ENCODE results near the gene CDC25B. TPM values are rescaled to one million over a fixed set of nuclear protein-coding genes. Genes with fewer than 3 reads are reported as not detected.

CDC25B gene
- polyA plus RNA-seq, 3 donors from 2014 or later: 25.3 to 42.0 (median 29.0) TPM

DNA sequence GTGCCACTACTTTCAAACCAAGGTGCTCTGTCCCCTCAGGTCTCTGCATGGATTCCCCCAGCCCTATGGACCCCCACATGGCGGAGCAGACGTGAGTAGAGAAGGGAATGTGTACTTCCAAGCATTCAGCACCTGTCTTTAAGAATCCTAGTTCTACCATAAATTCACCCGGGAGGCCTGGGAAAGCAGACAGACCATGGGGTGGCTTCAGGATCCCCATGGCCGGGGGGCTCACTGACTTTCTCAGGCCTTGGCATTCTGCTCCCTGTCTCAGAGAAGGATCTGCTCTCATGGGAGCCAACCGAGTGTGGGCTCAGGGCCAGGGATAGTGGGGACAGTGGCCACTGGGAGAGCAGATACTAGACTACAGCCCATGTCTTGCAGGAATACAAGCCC, 2.3 kb downstream of the CDC25B start:
- Mint-ChIP-seq H3K9me3 (no peaks in the 10 kb centered on the region), H3K36me3 (peaks cover 15 to 43% (median 19%) of the 10 kb centered on the region in 3 donors), H3K4me3 (peak overlapping the region; percentile 85 to 97 (median 92)), H3K27me3 (ENCODE audit: low read depth in 3 of 3) (peaks cover 0 to 11% (median 3%) of the 10 kb centered on the region in 3 donors), H3K4me1 (peaks cover 60 to 63% of the 10 kb centered on the region in 2 donors), H3K27ac (peak overlapping the region; percentile 87 to 99 (median 96))
- no peak for DNase-seq

DNA sequence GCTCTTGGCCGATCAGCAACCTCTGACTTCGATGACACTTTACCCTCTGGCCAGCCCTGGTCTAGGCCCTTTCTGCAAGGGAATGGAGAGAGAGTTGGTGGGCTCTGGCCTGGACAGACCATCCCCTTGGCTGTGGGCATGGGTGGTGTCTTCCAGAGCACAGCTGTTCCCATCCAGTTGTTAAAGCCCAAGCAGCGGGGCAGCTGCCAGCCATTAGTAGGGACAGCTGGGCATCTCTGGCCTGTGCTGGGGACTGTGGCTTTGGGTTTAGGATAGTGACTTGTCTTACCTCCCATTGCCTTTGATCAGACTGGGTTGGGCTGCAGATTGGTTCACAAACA, 2.8 kb downstream of the CDC25B start:
- DNase-seq: no peak
- H3K4me1 Mint-ChIP-seq: peaks cover 63 to 68% of the 10 kb centered on the region in 2 donors
- peak overlapping the region; percentile 85 to 97 (median 92) for H3K4me3 Mint-ChIP-seq
- H3K27ac Mint-ChIP-seq: peak overlapping the region; percentile 87 to 99 (median 96)
- peaks cover 0 to 13% (median 3%) of the 10 kb centered on the region in 3 donors for H3K27me3 Mint-ChIP-seq (ENCODE audit: low read depth in 3 of 3)
- peaks cover 20 to 48% (median 23%) of the 10 kb centered on the region in 3 donors for H3K36me3 Mint-ChIP-seq
- H3K9me3 Mint-ChIP-seq: no peaks in the 10 kb centered on the region

- H3K9me3 Mint-ChIP-seq: no peaks in the 10 kb centered on the region
- H3K27me3 Mint-ChIP-seq (ENCODE audit: low read depth in 3 of 3): peaks cover 0 to 13% (median 3%) of the 10 kb centered on the region in 3 donors
- H3K4me3 Mint-ChIP-seq: peak overlapping the region in 3 of 5 donors; percentile 46 to 97 (median 60)
- H3K36me3 Mint-ChIP-seq: peaks cover 29 to 61% (median 34%) of the 10 kb centered on the region in 3 donors
- H3K4me1 Mint-ChIP-seq: peaks cover 66 to 73% of the 10 kb centered on the region in 2 donors
- peak overlapping the region; percentile 51 to 99 (median 74) for H3K27ac Mint-ChIP-seq
- no peak for DNase-seq
Observed at GRCh38 chr20:3800256-3800877, 4.3 kb downstream of the CDC25B start.

- no peaks in the 10 kb centered on the region for H3K9me3 Mint-ChIP-seq
- H3K27me3 Mint-ChIP-seq (ENCODE audit: low read depth in 3 of 3): peaks cover 0 to 9% (median 3%) of the 10 kb centered on the region in 3 donors
- peaks cover 33 to 66% (median 38%) of the 10 kb centered on the region in 3 donors for H3K36me3 Mint-ChIP-seq
- peaks cover 64 to 73% of the 10 kb centered on the region in 2 donors for H3K4me1 Mint-ChIP-seq
- H3K27ac Mint-ChIP-seq: peak overlapping the region in 3 of 6 donors; percentile 40 to 78 (median 59)
- no peak overlapping the region for H3K4me3 Mint-ChIP-seq
- no peak for DNase-seq
Observed at GRCh38 chr20:3800878-3801260, 4.8 kb downstream of the CDC25B start.

GRCh38 chr20:3801299-3801698, 5.2 kb downstream of the CDC25B start:
- Mint-ChIP-seq H3K4me1 (peaks cover 63 to 74% of the 10 kb centered on the region in 2 donors), H3K27me3 (ENCODE audit: low read depth in 3 of 3) (peaks cover 0 to 9% (median 3%) of the 10 kb centered on the region in 3 donors), H3K9me3 (no peaks in the 10 kb centered on the region), H3K4me3 (no peak overlapping the region), H3K36me3 (peaks cover 37 to 69% (median 38%) of the 10 kb centered on the region in 3 donors), H3K27ac (peak overlapping the region in 4 of 6 donors; percentile 34 to 78 (median 50))
- no peak for DNase-seq

- peaks cover 0 to 9% (median 3%) of the 10 kb centered on the region in 3 donors for H3K27me3 Mint-ChIP-seq (ENCODE audit: low read depth in 3 of 3)
- H3K4me1 Mint-ChIP-seq: peaks cover 60 to 75% of the 10 kb centered on the region in 2 donors
- H3K36me3 Mint-ChIP-seq: peaks cover 37 to 69% (median 38%) of the 10 kb centered on the region in 3 donors
- DNase-seq: no peak
- no peak overlapping the region for H3K4me3 Mint-ChIP-seq
- no peaks in the 10 kb centered on the region for H3K9me3 Mint-ChIP-seq
- peak overlapping the region in 1 of 6 donors; percentile 59 for H3K27ac Mint-ChIP-seq
Observed at GRCh38 chr20:3801846-3802245, 5.7 kb downstream of the CDC25B start.

- Mint-ChIP-seq H3K27ac (peak overlapping the region; percentile 46 to 87 (median 76)), H3K36me3 (peaks cover 37 to 67% (median 38%) of the 10 kb centered on the region in 3 donors), H3K4me1 (peaks cover 60 to 75% of the 10 kb centered on the region in 2 donors), H3K27me3 (ENCODE audit: low read depth in 3 of 3) (peaks cover 0 to 9% (median 3%) of the 10 kb centered on the region in 3 donors), H3K9me3 (no peaks in the 10 kb centered on the region), H3K4me3 (peak overlapping the region in 1 of 5 donors; percentile 18)
- no peak for DNase-seq
Observed at GRCh38 chr20:3802524-3803239, 6.6 kb downstream of the CDC25B start.

GRCh38 chr20:3803289-3803688, 7.2 kb downstream of the CDC25B start:
- no peak for DNase-seq
- H3K4me3 Mint-ChIP-seq: no peak overlapping the region
- H3K36me3 Mint-ChIP-seq: peaks cover 31 to 61% (median 35%) of the 10 kb centered on the region in 3 donors

DNA sequence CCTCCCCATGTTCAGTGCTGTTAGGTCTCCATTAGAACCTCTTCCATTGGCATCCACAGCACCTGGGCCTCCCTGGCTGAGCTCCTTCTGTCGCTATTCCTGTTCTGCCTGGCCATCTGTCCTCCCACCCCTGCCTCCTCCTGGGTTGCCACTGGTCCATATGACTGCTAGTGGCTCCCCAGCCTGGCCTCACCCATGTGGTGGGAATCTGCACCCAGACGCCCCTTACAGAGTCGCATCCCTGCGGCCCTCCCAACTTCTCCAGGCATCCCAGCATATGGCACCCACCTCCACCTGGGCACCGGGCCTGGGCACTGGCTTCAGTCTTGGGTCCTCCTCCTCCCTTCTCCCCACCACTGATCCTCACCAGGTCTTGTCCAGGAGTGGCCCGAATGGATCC, 7.7 kb downstream of the CDC25B start:
- Mint-ChIP-seq H3K4me3 (peak overlapping the region in 1 of 5 donors; percentile 21), H3K27ac (peak overlapping the region in 5 of 6 donors; percentile 58 to 82 (median 76)), H3K36me3 (peaks cover 31 to 58% (median 35%) of the 10 kb centered on the region in 3 donors), H3K4me1 (peaks cover 55 to 72% of the 10 kb centered on the region in 2 donors), H3K27me3 (ENCODE audit: low read depth in 3 of 3) (peaks cover 0 to 4% (median 1%) of the 10 kb centered on the region in 3 donors), H3K9me3 (no peaks in the 10 kb centered on the region)
- no peak for DNase-seq

More at GRCh38 chr20:3803289-3803688, 7.2 kb downstream of the CDC25B start:
- no peaks in the 10 kb centered on the region for H3K9me3 Mint-ChIP-seq
- peak overlapping the region in 5 of 6 donors; percentile 28 to 85 (median 72) for H3K27ac Mint-ChIP-seq
- peaks cover 0 to 5% (median 1%) of the 10 kb centered on the region in 3 donors for H3K27me3 Mint-ChIP-seq (ENCODE audit: low read depth in 3 of 3)
- H3K4me1 Mint-ChIP-seq: peaks cover 59 to 75% of the 10 kb centered on the region in 2 donors

- DNase-seq: no peak
- Mint-ChIP-seq H3K36me3 (peaks cover 31 to 55% (median 35%) of the 10 kb centered on the region in 3 donors), H3K4me1 (peaks cover 50 to 67% of the 10 kb centered on the region in 2 donors), H3K27ac (peak overlapping the region in 5 of 6 donors; percentile 58 to 82 (median 76)), H3K9me3 (no peaks in the 10 kb centered on the region), H3K4me3 (peak overlapping the region in 1 of 5 donors; percentile 21), H3K27me3 (ENCODE audit: low read depth in 3 of 3) (peaks cover 0 to 4% (median 1%) of the 10 kb centered on the region in 3 donors)
Observed at GRCh38 chr20:3804254-3804751, 8.2 kb downstream of the CDC25B start.

- peaks cover 0 to 2% (median 1%) of the 10 kb centered on the region in 3 donors for H3K27me3 Mint-ChIP-seq (ENCODE audit: low read depth in 3 of 3)
Observed at GRCh38 chr20:3804781-3805180, 8.7 kb downstream of the CDC25B start.

GRCh38 chr20:3808544-3808943, 12.4 kb downstream of the CDC25B start:
- Mint-ChIP-seq H3K4me1 (peaks cover 63 to 77% of the 10 kb centered on the region in 2 donors), H3K9me3 (no peaks in the 10 kb centered on the region), H3K36me3 (peaks cover 18 to 24% (median 20%) of the 10 kb centered on the region in 3 donors), H3K27ac (no peak overlapping the region), H3K27me3 (ENCODE audit: low read depth in 3 of 3) (peaks cover 6 to 11% (median 7%) of the 10 kb centered on the region in 3 donors), H3K4me3 (no peak overlapping the region)
- no peak for DNase-seq

More at GRCh38 chr20:3804781-3805180, 8.7 kb downstream of the CDC25B start:
- no peak for DNase-seq
- peak overlapping the region in 3 of 6 donors; percentile 82 to 90 (median 85) for H3K27ac Mint-ChIP-seq
- peaks cover 46 to 63% of the 10 kb centered on the region in 2 donors for H3K4me1 Mint-ChIP-seq
- peaks cover 31 to 52% (median 35%) of the 10 kb centered on the region in 3 donors for H3K36me3 Mint-ChIP-seq
- no peak overlapping the region for H3K4me3 Mint-ChIP-seq
- no peaks in the 10 kb centered on the region for H3K9me3 Mint-ChIP-seq

- peak; percentile 79 to 86 (median 84) for DNase-seq
- H3K4me1 Mint-ChIP-seq: peaks cover 78 to 81% of the 10 kb centered on the region in 2 donors
- H3K4me3 Mint-ChIP-seq: peak overlapping the region; percentile 82 to 95 (median 88)
- H3K9me3 Mint-ChIP-seq: no peaks in the 10 kb centered on the region
- H3K36me3 Mint-ChIP-seq: no peaks in the 10 kb centered on the region
- H3K27ac Mint-ChIP-seq: peak overlapping the region; percentile 96 to 99 (median 98)
- peaks cover 7 to 17% (median 10%) of the 10 kb centered on the region in 3 donors for H3K27me3 Mint-ChIP-seq (ENCODE audit: low read depth in 3 of 3)
Observed at GRCh38 chr20:3811467-3812258, 15.6 kb downstream of the CDC25B start.
